ENCODE results near the gene TIMM13.

TIMM13 gene

DNA sequence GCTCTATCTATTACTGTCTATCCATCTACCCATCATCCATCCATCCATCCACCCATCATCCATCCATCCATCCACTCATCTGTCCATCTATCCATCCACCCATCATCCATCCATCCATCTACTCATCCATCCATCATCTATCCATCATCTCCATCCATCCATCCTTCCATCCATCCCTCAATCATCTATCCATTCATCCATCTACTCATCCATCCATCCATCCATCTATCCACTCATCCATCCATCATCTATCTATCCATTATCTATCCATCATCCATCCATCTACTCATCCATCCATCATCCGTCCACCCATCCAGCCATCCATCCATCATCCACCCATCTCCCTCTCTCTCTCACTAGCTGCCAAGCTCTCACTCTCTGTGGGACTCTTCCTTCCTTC is 13.1 kb upstream of the TIMM13 start:
- no peak for DNase-seq (ENCODE audit: low read depth)
- no peak overlapping the region for H3K4me3 ChIP-seq (ENCODE audit: low read depth, low read length)
- TF ChIP-seq, protein P1, sequence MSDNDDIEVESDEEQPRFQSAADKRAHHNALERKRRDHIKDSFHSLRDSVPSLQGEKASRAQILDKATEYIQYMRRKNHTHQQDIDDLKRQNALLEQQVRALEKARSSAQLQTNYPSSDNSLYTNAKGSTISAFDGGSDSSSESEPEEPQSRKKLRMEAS (IDR thresholded peaks at IDR 0.05; ENCODE audit: low read depth, low read length): no peak
- no peak for TF ChIP-seq MYC (IDR thresholded peaks at IDR 0.05; ENCODE audit: low read depth, low read length)
- TF ChIP-seq POLR2A (IDR thresholded peaks at IDR 0.05; ENCODE audit: extremely low read depth, insufficient read length): no peak
- TF ChIP-seq, protein P2, sequence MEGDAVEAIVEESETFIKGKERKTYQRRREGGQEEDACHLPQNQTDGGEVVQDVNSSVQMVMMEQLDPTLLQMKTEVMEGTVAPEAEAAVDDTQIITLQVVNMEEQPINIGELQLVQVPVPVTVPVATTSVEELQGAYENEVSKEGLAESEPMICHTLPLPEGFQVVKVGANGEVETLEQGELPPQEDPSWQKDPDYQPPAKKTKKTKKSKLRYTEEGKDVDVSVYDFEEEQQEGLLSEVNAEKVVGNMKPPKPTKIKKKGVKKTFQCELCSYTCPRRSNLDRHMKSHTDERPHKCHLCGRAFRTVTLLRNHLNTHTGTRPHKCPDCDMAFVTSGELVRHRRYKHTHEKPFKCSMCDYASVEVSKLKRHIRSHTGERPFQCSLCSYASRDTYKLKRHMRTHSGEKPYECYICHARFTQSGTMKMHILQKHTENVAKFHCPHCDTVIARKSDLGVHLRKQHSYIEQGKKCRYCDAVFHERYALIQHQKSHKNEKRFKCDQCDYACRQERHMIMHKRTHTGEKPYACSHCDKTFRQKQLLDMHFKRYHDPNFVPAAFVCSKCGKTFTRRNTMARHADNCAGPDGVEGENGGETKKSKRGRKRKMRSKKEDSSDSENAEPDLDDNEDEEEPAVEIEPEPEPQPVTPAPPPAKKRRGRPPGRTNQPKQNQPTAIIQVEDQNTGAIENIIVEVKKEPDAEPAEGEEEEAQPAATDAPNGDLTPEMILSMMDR (IDR thresholded peaks at IDR 0.05; ENCODE audit: low read depth, low read length): no peak

DNA sequence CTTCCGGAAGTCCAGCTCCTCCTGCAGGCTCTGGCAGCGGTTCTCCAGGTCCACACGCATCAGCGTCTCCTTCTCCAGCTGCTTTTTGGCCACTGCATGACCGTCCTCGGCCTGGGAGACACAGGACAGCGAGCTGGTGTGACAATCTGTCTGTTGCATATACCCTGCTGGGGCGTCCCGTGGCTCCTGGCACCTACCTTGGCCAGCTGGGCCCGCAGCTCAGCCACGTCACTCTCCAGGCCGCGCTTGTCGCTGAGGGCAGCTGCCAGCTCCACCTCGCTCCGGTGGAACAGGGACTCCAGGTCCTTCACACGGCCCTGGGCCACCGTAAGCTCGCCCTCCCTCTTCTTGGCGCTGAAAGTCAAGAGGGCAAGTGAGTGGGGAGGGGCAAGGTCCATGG is 10.8 kb upstream of the TIMM13 start:
- no peak overlapping the region for H3K4me3 ChIP-seq (ENCODE audit: low read depth, low read length)
- DNase-seq (ENCODE audit: low read depth): no peak
- TF ChIP-seq MYC (IDR thresholded peaks at IDR 0.05; ENCODE audit: low read depth, low read length) (no peak), POLR2A (IDR thresholded peaks at IDR 0.05; ENCODE audit: extremely low read depth, insufficient read length) (no peak)
- TF ChIP-seq, protein P1 (IDR thresholded peaks at IDR 0.05; ENCODE audit: low read depth, low read length): no peak
- TF ChIP-seq, protein P2 (IDR thresholded peaks at IDR 0.05; ENCODE audit: low read depth, low read length): no peak

DNA sequence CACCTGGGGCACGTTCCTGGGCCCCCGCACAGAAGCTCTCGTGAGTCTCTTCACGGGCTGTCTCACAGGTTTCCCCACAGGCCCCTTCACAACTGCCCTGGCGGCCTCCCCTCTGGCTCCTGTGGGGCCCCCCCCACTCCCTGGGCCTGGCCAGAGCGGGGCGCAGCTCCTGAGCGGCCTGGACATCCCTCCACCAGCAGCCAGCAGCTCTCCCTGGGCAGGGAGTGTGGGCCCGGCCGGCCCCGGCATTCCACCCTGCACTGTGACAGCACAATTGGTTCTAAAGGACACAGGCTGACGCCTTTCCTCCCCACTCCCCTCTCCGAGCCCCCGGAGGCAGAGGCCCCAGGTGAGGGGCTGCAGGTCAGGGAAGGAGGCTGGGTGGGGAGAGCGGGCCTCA is 9.5 kb upstream of the TIMM13 start:
- H3K4me3 ChIP-seq (ENCODE audit: low read depth, low read length): no peak overlapping the region
- TF ChIP-seq MYC (IDR thresholded peaks at IDR 0.05; ENCODE audit: low read depth, low read length): no peak
- DNase-seq (ENCODE audit: low read depth): no peak

DNA sequence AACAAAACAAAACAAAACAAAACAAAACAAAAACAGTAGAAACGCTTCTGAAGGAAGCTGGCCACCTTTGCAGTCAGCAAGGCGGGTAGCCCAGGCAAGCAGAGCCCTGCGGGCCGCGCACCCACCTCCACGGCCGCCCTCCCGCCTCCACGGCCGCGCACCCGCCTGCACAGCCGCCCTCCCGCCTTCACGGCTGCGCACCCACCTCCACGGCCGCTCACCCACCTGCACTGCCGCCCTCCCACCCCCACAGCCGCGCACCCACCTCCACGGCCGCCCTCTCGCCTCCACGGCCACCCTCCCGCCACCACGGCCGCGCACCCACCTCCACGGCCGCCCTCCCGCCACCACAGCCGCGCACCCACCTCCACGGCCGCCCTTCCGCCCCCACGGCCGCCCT is 9.0 kb upstream of the TIMM13 start:
- H3K4me3 ChIP-seq (ENCODE audit: low read depth, low read length): no peak overlapping the region
- TF ChIP-seq POLR2A (IDR thresholded peaks at IDR 0.05; ENCODE audit: extremely low read depth, insufficient read length): no peak
- TF ChIP-seq, protein P1 (IDR thresholded peaks at IDR 0.05; ENCODE audit: low read depth, low read length): no peak
- TF ChIP-seq MYC (IDR thresholded peaks at IDR 0.05; ENCODE audit: low read depth, low read length): no peak
- TF ChIP-seq, protein P2 (IDR thresholded peaks at IDR 0.05; ENCODE audit: low read depth, low read length): no peak
- DNase-seq (ENCODE audit: low read depth): no peak

DNA sequence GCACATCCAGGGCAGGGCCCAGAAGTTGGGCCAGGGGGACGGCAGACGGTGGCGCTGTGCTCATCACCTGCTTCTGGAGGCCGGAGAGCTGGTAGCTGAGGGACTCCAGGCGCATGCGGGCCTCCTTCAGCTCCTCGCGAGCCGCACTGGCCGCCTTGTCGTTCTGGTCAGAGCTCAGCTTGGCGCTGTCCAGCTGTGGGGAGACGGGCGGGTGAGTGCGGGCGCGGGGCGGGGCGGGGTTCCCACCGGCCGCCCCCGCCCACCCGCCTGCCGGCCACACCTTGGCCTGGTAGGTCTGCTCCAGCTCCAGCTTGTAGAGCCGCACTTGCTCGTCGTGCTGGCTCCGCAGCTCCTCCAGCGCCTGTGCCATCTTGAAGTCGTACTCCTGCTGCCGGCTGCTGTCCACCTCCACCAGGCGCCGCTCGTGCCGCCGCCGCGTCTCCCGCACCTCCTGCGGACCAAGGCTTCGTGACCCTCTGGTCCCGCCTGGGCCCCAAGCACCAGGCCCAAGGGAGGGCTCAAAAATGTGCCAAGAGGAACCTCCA is 7.4 kb upstream of the TIMM13 start:
- H3K4me3 ChIP-seq (ENCODE audit: low read depth, low read length): no peak overlapping the region
- no peak for DNase-seq (ENCODE audit: low read depth)
- no peak for TF ChIP-seq POLR2A (IDR thresholded peaks at IDR 0.05; ENCODE audit: extremely low read depth, insufficient read length)
- TF ChIP-seq, protein P2 (IDR thresholded peaks at IDR 0.05; ENCODE audit: low read depth, low read length): no peak
- TF ChIP-seq, protein P1 (IDR thresholded peaks at IDR 0.05; ENCODE audit: low read depth, low read length): no peak
- no peak for TF ChIP-seq MYC (IDR thresholded peaks at IDR 0.05; ENCODE audit: low read depth, low read length)

DNA sequence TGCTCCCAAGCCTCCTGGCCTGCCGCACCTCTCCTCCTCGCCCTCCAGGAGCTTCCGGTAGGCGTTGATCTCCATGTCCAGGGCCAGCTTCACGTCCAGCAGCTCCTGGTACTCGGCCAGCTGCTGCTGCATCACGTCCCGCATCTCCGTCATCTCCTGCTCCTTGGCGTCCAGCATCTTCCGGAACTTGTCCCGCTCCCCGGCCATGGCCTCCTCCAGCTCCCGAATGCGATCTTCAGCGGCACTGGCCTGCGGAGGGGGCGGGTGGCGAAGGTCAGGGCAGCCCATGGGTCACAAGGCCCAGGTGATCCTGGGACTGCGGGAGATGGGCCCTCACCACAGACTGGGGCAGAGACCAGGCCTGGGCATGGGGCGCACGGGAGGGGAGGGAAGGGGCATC is 6.9 kb upstream of the TIMM13 start:
- TF ChIP-seq, protein P2 (IDR thresholded peaks at IDR 0.05; ENCODE audit: low read depth, low read length): no peak
- no peak for TF ChIP-seq MYC (IDR thresholded peaks at IDR 0.05; ENCODE audit: low read depth, low read length)
- TF ChIP-seq, protein P1 (IDR thresholded peaks at IDR 0.05; ENCODE audit: low read depth, low read length): no peak
- H3K4me3 ChIP-seq (ENCODE audit: low read depth, low read length): no peak overlapping the region
- DNase-seq (ENCODE audit: low read depth): no peak
